SU-DHL-6 (cell line): Measurements from ENCODE around the gene RANBP1.

Experiments
- H2AFZ ChIP-seq: fragments of 200-600 bp; sonication (generic); 2 replicates; pipeline ENCODE4 v1.6.1; 2014; ENCODE audit warnings: low read depth, mild to moderate bottlenecking, moderate library complexity, mixed read lengths, antibody characterized with exemption, low read length; ENCODE audit not compliant: severe bottlenecking
- H3F3A ChIP-seq: fragments of 200-600 bp; shearing (Covaris generic); 2 replicates; pipeline ENCODE4 v1.6.0; 2016; ENCODE audit warnings: antibody characterized with exemption, mild to moderate bottlenecking; ENCODE audit not compliant: insufficient read depth
- H3K27ac ChIP-seq: fragments of 200-600 bp; sonication (generic); 2 replicates; pipeline ENCODE4 v1.5.1; 2016; ENCODE audit warnings: low read depth, mild to moderate bottlenecking, low read length, moderate library complexity, mixed read lengths
- H3K27me3 ChIP-seq: fragments of 200-600 bp; sonication (generic), shearing (Covaris generic); 2 replicates; pipeline ENCODE4 v1.6.0; 2014; ENCODE audit warnings: mild to moderate bottlenecking, low read length
- H3K36me3 ChIP-seq: fragments of 200-600 bp; sonication (generic); 2 replicates; pipeline ENCODE4 v1.6.1; 2014; ENCODE audit warnings: mild to moderate bottlenecking, low read length, mixed read lengths
- H3K4me2 ChIP-seq: fragments of 300-600, 200-600 bp; shearing (Covaris generic), sonication (generic); 2 replicates; pipeline ENCODE4 v1.6.0; 2014; ENCODE audit warnings: low read length, low read depth, mild to moderate bottlenecking; ENCODE audit not compliant: poor library complexity, severe bottlenecking
- H3K4me3 ChIP-seq: fragments of 200-600 bp; sonication (generic); 2 replicates; pipeline ENCODE4 v1.5.1; 2014; ENCODE audit warnings: antibody characterized with exemption, low read length, mild to moderate bottlenecking, mixed read lengths; ENCODE audit not compliant: insufficient read depth, poor library complexity, severe bottlenecking
- H3K79me2 ChIP-seq: fragments of 200-600 bp; sonication (generic); 2 replicates; pipeline ENCODE4 v1.6.1; 2014; ENCODE audit warnings: mild to moderate bottlenecking, low read length, moderate library complexity; ENCODE audit not compliant: insufficient read depth
- H3K9ac ChIP-seq: fragments of 200-600 bp; sonication (generic); 2 replicates; pipeline ENCODE4 v1.7.0; 2014; ENCODE audit warnings: mild to moderate bottlenecking, low read length
- H3K9me2 ChIP-seq: fragments of 200-600 bp; sonication (generic); replicated peaks from 2 replicates; pipeline ENCODE4 v1.6.1; 2014; ENCODE audit warnings: low read length; ENCODE audit not compliant: insufficient read depth
- H3K9me3 ChIP-seq: fragments of 200-600 bp; sonication (generic); 2 replicates; pipeline ENCODE4 v1.6.1; 2014; ENCODE audit warnings: low read length, mixed read lengths; ENCODE audit not compliant: insufficient read depth
- H4K20me1 ChIP-seq: fragments of 200-600 bp; sonication (generic); 2 replicates; pipeline ENCODE4 v1.6.1; 2014; ENCODE audit warnings: low read depth, mild to moderate bottlenecking, antibody characterized with exemption, low read length, moderate library complexity, mixed read lengths
- EZH2phosphoT487 ChIP-seq: fragments of 200-600 bp; sonication (generic), shearing (Covaris generic); conservative IDR thresholded peaks from 2 replicates; pipeline ENCODE4 v1.6.1; 2018; ENCODE audit warnings: mild to moderate bottlenecking, antibody characterized with exemption, low read length, moderate library complexity, mixed read lengths
- TF ChIP-seq, protein P1 (sequence below): fragments of 200-600 bp; sonication (generic); IDR thresholded peaks from one replicate; pipeline ENCODE4 v1.5.1; 2017; ENCODE audit warnings: antibody characterized with exemption, mild to moderate bottlenecking, low read length, moderate library complexity; ENCODE audit not compliant: insufficient read depth, poor library complexity, severe bottlenecking

The RANBP1 gene

DNA sequence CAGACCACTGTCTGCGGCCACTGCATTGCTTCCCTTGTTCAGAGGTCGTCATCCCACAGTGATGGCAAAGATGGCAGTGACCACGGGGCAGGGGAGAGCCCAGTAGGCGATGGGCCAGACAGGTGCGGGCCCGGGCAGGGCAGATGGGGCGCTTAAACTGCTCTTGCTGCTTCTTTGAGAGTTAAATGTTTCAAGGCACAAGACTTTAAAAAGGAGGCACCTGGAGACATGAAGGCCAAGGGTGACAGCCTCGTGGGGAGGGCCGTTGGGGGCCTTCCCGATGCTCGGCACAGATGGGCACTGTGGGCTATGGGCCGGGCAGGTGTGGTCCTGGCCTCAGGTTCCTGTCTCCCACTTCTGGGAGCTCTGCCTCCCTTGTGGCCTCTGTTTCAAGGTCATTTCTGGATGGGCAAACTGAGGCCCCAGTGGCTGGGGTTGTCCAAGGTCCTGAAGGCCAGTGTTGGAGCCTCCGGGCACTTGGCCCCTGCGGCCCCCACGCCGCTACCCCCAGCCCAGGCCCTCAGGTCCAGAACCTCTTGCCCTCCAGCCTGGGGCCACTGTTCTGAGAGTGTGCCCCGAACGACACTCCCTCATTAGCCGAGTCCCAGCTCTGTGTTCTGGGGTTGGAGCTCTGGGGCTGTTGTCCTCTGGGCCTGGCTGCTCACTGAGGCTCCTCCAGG lies 51.9 kb downstream of the RANBP1 start:
- Histone ChIP-seq H3K4me3 (no peak overlapping the region), H3K27ac (no peak overlapping the region), H3K79me2 (no peaks in the 10 kb centered on the region), H3K27me3 (no peaks in the 10 kb centered on the region), H3F3A (no peaks in the 10 kb centered on the region), H4K20me1 (no peaks in the 10 kb centered on the region), H3K9me2 (no peaks in the 10 kb centered on the region), H3K4me2 (no peak overlapping the region), H2AFZ (no peak overlapping the region), H3K36me3 (no peaks in the 10 kb centered on the region), H3K9me3 (no peaks in the 10 kb centered on the region), H3K9ac (no peak overlapping the region)
- TF ChIP-seq, protein P1, sequence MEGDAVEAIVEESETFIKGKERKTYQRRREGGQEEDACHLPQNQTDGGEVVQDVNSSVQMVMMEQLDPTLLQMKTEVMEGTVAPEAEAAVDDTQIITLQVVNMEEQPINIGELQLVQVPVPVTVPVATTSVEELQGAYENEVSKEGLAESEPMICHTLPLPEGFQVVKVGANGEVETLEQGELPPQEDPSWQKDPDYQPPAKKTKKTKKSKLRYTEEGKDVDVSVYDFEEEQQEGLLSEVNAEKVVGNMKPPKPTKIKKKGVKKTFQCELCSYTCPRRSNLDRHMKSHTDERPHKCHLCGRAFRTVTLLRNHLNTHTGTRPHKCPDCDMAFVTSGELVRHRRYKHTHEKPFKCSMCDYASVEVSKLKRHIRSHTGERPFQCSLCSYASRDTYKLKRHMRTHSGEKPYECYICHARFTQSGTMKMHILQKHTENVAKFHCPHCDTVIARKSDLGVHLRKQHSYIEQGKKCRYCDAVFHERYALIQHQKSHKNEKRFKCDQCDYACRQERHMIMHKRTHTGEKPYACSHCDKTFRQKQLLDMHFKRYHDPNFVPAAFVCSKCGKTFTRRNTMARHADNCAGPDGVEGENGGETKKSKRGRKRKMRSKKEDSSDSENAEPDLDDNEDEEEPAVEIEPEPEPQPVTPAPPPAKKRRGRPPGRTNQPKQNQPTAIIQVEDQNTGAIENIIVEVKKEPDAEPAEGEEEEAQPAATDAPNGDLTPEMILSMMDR = no peak
- TF ChIP-seq EZH2phosphoT487 = no peak

DNA sequence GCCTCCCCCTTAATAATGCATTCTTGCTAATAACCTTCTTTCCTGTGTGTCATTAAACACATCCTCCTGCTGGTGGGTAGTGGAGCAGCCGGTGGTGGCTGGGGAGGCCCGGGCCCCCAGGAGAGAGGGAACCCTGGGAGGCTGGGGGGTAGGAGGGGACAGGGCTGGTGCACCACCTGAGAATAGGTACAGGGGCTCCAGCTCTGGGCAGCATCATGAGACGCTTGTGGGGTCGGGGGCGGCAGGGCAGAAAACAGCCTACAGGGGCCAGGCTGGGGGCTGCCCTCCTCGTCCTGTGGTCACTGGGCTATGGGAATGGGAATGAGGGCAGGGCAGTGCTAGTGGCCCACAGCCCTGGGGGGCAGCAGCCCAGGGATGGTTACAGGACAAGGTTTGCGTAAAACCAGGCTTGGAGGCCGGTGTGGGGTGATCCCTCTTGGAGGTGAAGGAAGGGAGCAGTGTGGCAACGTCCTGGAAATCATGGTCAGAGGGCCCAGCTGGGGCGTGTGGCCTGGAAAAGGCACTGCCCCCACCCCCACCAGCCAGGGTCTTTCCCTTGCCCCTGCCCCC lies 53.4 kb downstream of the RANBP1 start:
- no peak overlapping the region for H2AFZ ChIP-seq
- no peaks in the 10 kb centered on the region for H3K79me2 ChIP-seq
- H3K4me3 ChIP-seq = no peak overlapping the region
- no peaks in the 10 kb centered on the region for H3F3A ChIP-seq
- no peak overlapping the region for H3K27ac ChIP-seq
- H3K9ac ChIP-seq = no peak overlapping the region
- no peaks in the 10 kb centered on the region for H3K9me2 ChIP-seq
- no peaks in the 10 kb centered on the region for H3K9me3 ChIP-seq
- TF ChIP-seq EZH2phosphoT487 = no peak
- TF ChIP-seq, protein P1 = no peak
- H3K4me2 ChIP-seq = no peak overlapping the region
- H4K20me1 ChIP-seq = no peaks in the 10 kb centered on the region
- H3K27me3 ChIP-seq = no peaks in the 10 kb centered on the region
- no peaks in the 10 kb centered on the region for H3K36me3 ChIP-seq

DNA sequence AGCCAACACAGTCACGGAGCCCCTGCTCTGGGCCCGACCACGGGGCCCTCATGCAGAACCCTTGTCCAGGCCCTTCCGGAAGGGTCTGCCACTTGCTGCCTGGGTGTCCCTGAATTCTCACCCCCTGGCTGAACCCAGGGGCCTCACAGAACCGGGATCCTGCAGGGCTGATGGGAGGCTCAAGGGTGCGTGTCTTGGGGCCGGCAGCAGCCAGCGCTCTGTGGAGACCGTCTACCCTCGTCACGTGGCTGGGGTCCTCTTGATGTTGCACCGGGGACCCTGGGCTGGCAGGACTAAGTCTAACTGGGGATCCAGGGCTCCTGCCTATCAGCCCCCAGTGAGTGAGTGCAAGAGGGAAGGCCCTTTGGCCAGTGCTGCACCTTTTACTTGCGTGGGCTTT lies 54.3 kb downstream of the RANBP1 start:
- no peaks in the 10 kb centered on the region for H4K20me1 ChIP-seq
- no peak overlapping the region for H3K4me3 ChIP-seq
- no peaks in the 10 kb centered on the region for H3K9me2 ChIP-seq
- no peaks in the 10 kb centered on the region for H3K27me3 ChIP-seq
- no peak overlapping the region for H2AFZ ChIP-seq
- TF ChIP-seq, protein P1 = no peak
- no peak for TF ChIP-seq EZH2phosphoT487
- H3F3A ChIP-seq = no peaks in the 10 kb centered on the region
- H3K79me2 ChIP-seq = no peaks in the 10 kb centered on the region
- H3K27ac ChIP-seq = no peak overlapping the region
- H3K9ac ChIP-seq = no peak overlapping the region
- no peaks in the 10 kb centered on the region for H3K9me3 ChIP-seq
- H3K36me3 ChIP-seq = no peaks in the 10 kb centered on the region
- no peak overlapping the region for H3K4me2 ChIP-seq
